Nephron (organoid): ENCODE measurements around the gene KNG1.
A peak's percentile ranks its signal among the peaks of the same experiment; 100 is the strongest.

Experiments
- H3K27ac Mint-ChIP-seq, 3 experiments: 2 replicates each; pipeline ENCODE4 v1.8.0; 2020; ENCODE audit warnings: mixed read lengths in 3 of 3, mild to moderate bottlenecking in 2 of 3, moderate library complexity in 1 of 3
- H3K27me3 Mint-ChIP-seq: 2 replicates; pipeline ENCODE4 v1.8.0; 2021; ENCODE audit warnings: low read depth, mild to moderate bottlenecking, moderate library complexity, mixed read lengths
- H3K36me3 Mint-ChIP-seq: 2 replicates; pipeline ENCODE4 v1.8.0; 2020; ENCODE audit warnings: low read depth, mixed read lengths
- H3K4me1 Mint-ChIP-seq: 2 replicates; pipeline ENCODE4 v1.8.0; 2020; ENCODE audit warnings: mixed read lengths
- H3K4me3 Mint-ChIP-seq, 3 experiments: 2 replicates each; pipeline ENCODE4 v1.8.0; 2020; ENCODE audit warnings: mild to moderate bottlenecking in 3 of 3, mixed read lengths in 3 of 3, moderate library complexity in 2 of 3
- H3K9me3 Mint-ChIP-seq: 2 replicates; pipeline ENCODE4 v1.8.0; 2020; ENCODE audit warnings: mixed read lengths
- TF ChIP-seq, protein P1 (sequence below), 3 experiments: fragments of 200-600 bp; sonication (generic); IDR thresholded peaks; one replicate each; pipeline ENCODE4 v1.5.0; 2021; ENCODE audit warnings: antibody characterized with exemption in 3 of 3; ENCODE audit not compliant: unreplicated experiment in 3 of 3

The KNG1 gene

DNA sequence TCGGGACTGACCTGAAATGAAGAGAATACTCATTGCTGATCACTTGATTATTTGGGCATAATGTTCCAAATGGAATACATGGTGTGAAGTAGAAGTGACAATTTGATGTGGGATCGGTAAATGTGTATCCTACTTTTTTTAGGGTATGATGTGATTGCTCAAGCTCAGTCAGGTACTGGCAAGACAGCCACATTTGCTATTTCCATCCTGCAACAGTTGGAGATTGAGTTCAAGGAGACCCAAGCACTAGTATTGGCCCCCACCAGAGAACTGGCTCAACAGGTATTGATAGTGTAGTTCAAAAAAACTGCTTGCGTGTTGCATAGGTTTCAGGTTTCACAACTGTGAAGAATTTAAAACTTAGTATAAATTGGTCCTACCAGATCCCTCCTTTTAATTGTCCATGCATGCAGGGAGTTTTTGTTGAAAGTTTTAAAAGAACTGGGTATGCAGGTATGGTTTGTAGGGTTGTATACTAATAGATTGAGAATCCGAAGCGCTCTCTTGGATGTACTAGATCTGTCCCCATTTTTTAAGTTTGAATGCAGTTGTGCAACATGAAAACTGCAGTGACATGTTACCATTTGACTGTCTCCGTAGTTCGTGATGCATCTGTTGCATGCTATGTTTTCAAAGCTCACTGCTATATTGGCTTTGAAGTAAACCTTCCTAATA is 67.8 kb downstream of the KNG1 start:
- Mint-ChIP-seq H3K4me3 (peak overlapping the region; percentile 95 to 98 (median 98)), H3K4me1 (peaks cover 34% of the 10 kb centered on the region), H3K36me3 (peaks cover 60% of the 10 kb centered on the region), H3K9me3 (no peaks in the 10 kb centered on the region), H3K27ac (peak overlapping the region; percentile 98 to 100 (median 99)), H3K27me3 (no peaks in the 10 kb centered on the region)
- TF ChIP-seq, protein P1, sequence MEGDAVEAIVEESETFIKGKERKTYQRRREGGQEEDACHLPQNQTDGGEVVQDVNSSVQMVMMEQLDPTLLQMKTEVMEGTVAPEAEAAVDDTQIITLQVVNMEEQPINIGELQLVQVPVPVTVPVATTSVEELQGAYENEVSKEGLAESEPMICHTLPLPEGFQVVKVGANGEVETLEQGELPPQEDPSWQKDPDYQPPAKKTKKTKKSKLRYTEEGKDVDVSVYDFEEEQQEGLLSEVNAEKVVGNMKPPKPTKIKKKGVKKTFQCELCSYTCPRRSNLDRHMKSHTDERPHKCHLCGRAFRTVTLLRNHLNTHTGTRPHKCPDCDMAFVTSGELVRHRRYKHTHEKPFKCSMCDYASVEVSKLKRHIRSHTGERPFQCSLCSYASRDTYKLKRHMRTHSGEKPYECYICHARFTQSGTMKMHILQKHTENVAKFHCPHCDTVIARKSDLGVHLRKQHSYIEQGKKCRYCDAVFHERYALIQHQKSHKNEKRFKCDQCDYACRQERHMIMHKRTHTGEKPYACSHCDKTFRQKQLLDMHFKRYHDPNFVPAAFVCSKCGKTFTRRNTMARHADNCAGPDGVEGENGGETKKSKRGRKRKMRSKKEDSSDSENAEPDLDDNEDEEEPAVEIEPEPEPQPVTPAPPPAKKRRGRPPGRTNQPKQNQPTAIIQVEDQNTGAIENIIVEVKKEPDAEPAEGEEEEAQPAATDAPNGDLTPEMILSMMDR (IDR thresholded peaks at IDR 0.05; ENCODE audit: unreplicated experiment in 3 of 3), result no peak

GRCh38 chr3:186785495-186786018 is 68.4 kb downstream of the KNG1 start:
- Mint-ChIP-seq H3K4me3 (peak overlapping the region; percentile 95 to 98 (median 98)), H3K27me3 (no peaks in the 10 kb centered on the region), H3K27ac (peak overlapping the region; percentile 98 to 100 (median 99)), H3K4me1 (peaks cover 34% of the 10 kb centered on the region), H3K36me3 (peaks cover 65% of the 10 kb centered on the region), H3K9me3 (no peaks in the 10 kb centered on the region)
- TF ChIP-seq, protein P1 (IDR thresholded peaks at IDR 0.05; ENCODE audit: unreplicated experiment in 3 of 3), result no peak

- Mint-ChIP-seq H3K4me3 (peak overlapping the region; percentile 60 to 77 (median 73)), H3K9me3 (no peaks in the 10 kb centered on the region), H3K27ac (no peak overlapping the region), H3K36me3 (peaks cover 70% of the 10 kb centered on the region), H3K27me3 (no peaks in the 10 kb centered on the region), H3K4me1 (peaks cover 34% of the 10 kb centered on the region)
- TF ChIP-seq, protein P1 (IDR thresholded peaks at IDR 0.05; ENCODE audit: unreplicated experiment in 3 of 3), result no peak
Measured at GRCh38 chr3:186786922-186787321, 69.8 kb downstream of the KNG1 start.

- H3K36me3 Mint-ChIP-seq, result peaks cover 70% of the 10 kb centered on the region
- H3K27me3 Mint-ChIP-seq, result no peaks in the 10 kb centered on the region
- H3K4me3 Mint-ChIP-seq, result peak overlapping the region; percentile 60 to 77 (median 73)
- no peaks in the 10 kb centered on the region for H3K9me3 Mint-ChIP-seq
- H3K4me1 Mint-ChIP-seq, result peaks cover 34% of the 10 kb centered on the region
- TF ChIP-seq, protein P1 (IDR thresholded peaks at IDR 0.05; ENCODE audit: unreplicated experiment in 3 of 3), result no peak
- H3K27ac Mint-ChIP-seq, result peak overlapping the region in 2 of 3 experiments; percentile 14 to 29
Measured at GRCh38 chr3:186787642-186788481, 70.7 kb downstream of the KNG1 start.

- H3K4me3 Mint-ChIP-seq, result peak overlapping the region in 2 of 3 experiments; percentile 39 to 41
- H3K36me3 Mint-ChIP-seq, result peaks cover 69% of the 10 kb centered on the region
- H3K27ac Mint-ChIP-seq, result no peak overlapping the region
- no peaks in the 10 kb centered on the region for H3K9me3 Mint-ChIP-seq
- peaks cover 34% of the 10 kb centered on the region for H3K4me1 Mint-ChIP-seq
- no peaks in the 10 kb centered on the region for H3K27me3 Mint-ChIP-seq
- TF ChIP-seq, protein P1 (IDR thresholded peaks at IDR 0.05; ENCODE audit: unreplicated experiment in 3 of 3), result no peak
Measured at GRCh38 chr3:186788482-186789370, 71.6 kb downstream of the KNG1 start.
